Transverse colon (tissue), 4 donors: ENCODE results near the gene TMEM238. TPM values are rescaled to one million over a fixed set of nuclear protein-coding genes. Genes with fewer than 3 reads are reported as not detected.
A peak's percentile ranks its signal among the peaks of the same experiment; 100 is the strongest.

Experiments
- DNase-seq: peaks from one replicate; pipeline ENCODE4 v3.0.0-alpha.2; 2019
- H3K27ac ChIP-seq, 4 donors: fragments of 200-600 bp; sonication (generic); 2 replicates each; pipeline ENCODE4 v1.5.1; 2016 to 2018; ENCODE audit warnings: inconsistent platforms in 4 of 4
- H3K27me3 ChIP-seq: fragments of 200-600 bp; sonication (generic); 2 replicates; pipeline ENCODE4 v1.5.1; 2017; ENCODE audit warnings: inconsistent platforms
- H3K36me3 ChIP-seq, 4 donors: fragments of 200-600 bp; sonication (generic); 2 replicates each; pipeline ENCODE4 v1.5.1; 2017 to 2019; ENCODE audit warnings: inconsistent platforms in 4 of 4
- H3K4me1 ChIP-seq, 4 donors: fragments of 200-600 bp; sonication (generic); 2 replicates each; pipeline ENCODE4 v1.5.1; 2017 to 2020; ENCODE audit warnings: inconsistent platforms in 4 of 4
- H3K4me3 ChIP-seq, 4 donors: fragments of 200-600 bp; sonication (generic); 1 replicate in 1 of 4; 2 replicates in 3 of 4; pipeline versions ENCODE4 v1.5.1 to v1.6.1; 2017 to 2019; ENCODE audit warnings: inconsistent platforms in 4 of 4
- H3K9me3 ChIP-seq, 2 donors: fragments of 200-600 bp; sonication (generic); 2 replicates each; pipeline ENCODE4 v1.5.1; 2017 to 2019; ENCODE audit warnings: inconsistent platforms in 2 of 2
- EP300 ChIP-seq: sonication (generic); formaldehyde crosslinking; IDR thresholded peaks from one replicate; pipeline ENCODE4 v1.6.1; 2017; ENCODE audit warnings: antibody characterized with exemption, low read depth
- POLR2A ChIP-seq: fragments of 450-650 bp; IDR thresholded peaks from one replicate; pipeline ENCODE4 v1.6.1; 2016; ENCODE audit warnings: antibody characterized with exemption, mild to moderate bottlenecking, moderate library complexity
- POLR2AphosphoS5 ChIP-seq, 3 donors: sonication (generic); formaldehyde crosslinking; IDR thresholded peaks; one replicate each; pipeline ENCODE4 v1.6.1; 2016; ENCODE audit warnings: antibody characterized with exemption in 3 of 3
- WGBS, 2 donors: methylation state at CpG; one replicate each; pipeline ENCODE4 v1.1.5; 2018; ENCODE audit warnings: low coverage in 1 of 2; 5-methylcytosine and 5-hydroxymethylcytosine counted together
- in situ Hi-C, 4 donors: fragments of 200-750 bp; cut with MboI; loops; one replicate each; pipeline versions ENCODE4 v1.15.0 to v1.15.1; 2017; ENCODE audit warnings: low sequenced_read_pairs in 3 of 4, low pct_ligation_motif_present in 1 of 4, low pct_unique_long_range_greater_than_20kb in 1 of 4
- intact Hi-C: fragments of 100-400 bp; cut with DNase I; formaldehyde crosslinking; loops from one replicate; pipeline ENCODE4 v1.15.1; 2023; ENCODE audit warnings: low total_unique reads
- total RNA-seq, 4 donors: library from RNA; depleted of rRNA; stranded (reverse); fragments of >200 nt; gene quantifications; one replicate each; pipeline ENCODE4 v1.1.0, GENCODE V29; 2016
- TF ChIP-seq, protein P1 (sequence below), 5 experiments: fragments of 200-600 bp in 3 of 5; fragments of 450-650 bp in 2 of 5; sonication (generic) in 3 of 5; IDR thresholded peaks; 1 replicate in 2 of 5; 2 replicates in 3 of 5; pipeline ENCODE4 v1.5.1; 2016 to 2017; ENCODE audit warnings: antibody characterized with exemption in 5 of 5, inconsistent platforms in 3 of 5, mild to moderate bottlenecking in 2 of 5, moderate library complexity in 1 of 5

Gene TMEM238
- total RNA-seq, 4 donors from 2014 or later = 12.0 to 199 (median 42.5) TPM

DNA sequence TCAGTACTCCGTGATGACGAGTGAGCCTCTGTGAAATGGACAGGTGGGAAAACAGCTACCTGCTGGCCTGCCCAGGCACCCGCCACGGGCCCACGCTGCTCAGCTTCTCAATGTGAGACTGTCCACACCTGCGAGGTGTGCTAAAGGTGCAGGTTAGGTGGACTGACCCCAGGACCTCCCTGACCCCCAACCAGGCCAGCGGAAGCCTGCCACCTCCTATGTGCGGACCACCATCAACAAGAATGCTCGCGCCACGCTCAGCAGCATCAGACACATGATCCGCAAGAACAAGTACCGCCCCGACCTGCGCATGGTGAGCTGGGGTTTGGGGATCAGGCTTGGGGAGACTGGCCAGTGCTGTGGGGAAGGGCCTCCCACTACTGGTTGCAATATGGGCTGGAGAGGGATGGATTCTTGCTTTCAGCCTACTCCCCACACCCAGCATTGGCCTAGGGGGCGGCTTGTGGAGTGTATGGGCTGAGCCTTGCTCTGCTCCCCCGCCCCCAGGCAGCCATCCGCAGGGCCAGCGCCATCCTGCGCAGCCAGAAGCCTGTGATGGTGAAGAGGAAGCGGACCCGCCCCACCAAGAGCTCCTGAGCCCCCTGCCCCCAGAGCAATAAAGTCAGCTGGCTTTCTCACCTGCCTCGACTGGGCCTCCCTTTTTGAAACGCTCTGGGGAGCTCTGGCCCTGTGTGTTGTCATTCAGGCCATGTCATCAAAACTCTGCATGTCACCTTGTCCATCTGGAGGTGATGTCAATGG, 3.8 kb upstream of the TMEM238 start:
- in situ Hi-C loops (loop anchor here in 1 of 4 donors (25.0 kb wide), 1 partner anchor 101 kb away; the partner anchor contains the start of genes BRSK1 and HSPBP1), intact Hi-C loops (loop anchor here (10.0 kb wide), 1 partner anchor 267 kb away; the partner anchor contains the start of gene U2AF2)
- Histone ChIP-seq H3K4me3 (peak overlapping the region in 2 of 4 donors; percentile 74 to 93), H3K9me3 (no peaks in the 10 kb centered on the region), H3K27ac (peak overlapping the region in 1 of 4 donors; percentile 99), H3K4me1 (peaks cover 33 to 54% (median 41%) of the 10 kb centered on the region in 4 donors), H3K36me3 (peaks cover 0 to 6% (median 0%) of the 10 kb centered on the region in 4 donors), H3K27me3 (no peaks in the 10 kb centered on the region)
- TF ChIP-seq POLR2A = no peak
- no peak for TF ChIP-seq POLR2AphosphoS5 (IDR thresholded peaks at IDR 0.05)
- TF ChIP-seq, protein P1, sequence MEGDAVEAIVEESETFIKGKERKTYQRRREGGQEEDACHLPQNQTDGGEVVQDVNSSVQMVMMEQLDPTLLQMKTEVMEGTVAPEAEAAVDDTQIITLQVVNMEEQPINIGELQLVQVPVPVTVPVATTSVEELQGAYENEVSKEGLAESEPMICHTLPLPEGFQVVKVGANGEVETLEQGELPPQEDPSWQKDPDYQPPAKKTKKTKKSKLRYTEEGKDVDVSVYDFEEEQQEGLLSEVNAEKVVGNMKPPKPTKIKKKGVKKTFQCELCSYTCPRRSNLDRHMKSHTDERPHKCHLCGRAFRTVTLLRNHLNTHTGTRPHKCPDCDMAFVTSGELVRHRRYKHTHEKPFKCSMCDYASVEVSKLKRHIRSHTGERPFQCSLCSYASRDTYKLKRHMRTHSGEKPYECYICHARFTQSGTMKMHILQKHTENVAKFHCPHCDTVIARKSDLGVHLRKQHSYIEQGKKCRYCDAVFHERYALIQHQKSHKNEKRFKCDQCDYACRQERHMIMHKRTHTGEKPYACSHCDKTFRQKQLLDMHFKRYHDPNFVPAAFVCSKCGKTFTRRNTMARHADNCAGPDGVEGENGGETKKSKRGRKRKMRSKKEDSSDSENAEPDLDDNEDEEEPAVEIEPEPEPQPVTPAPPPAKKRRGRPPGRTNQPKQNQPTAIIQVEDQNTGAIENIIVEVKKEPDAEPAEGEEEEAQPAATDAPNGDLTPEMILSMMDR (IDR thresholded peaks at IDR 0.05) = no peak
- no peak for TF ChIP-seq EP300
- no peak for DNase-seq
- 81% methylated on average over 22 of the region's 24 CpGs; no CpG with 5 or more reads in 1 of the 2 donors for WGBS, 2 donors

DNA sequence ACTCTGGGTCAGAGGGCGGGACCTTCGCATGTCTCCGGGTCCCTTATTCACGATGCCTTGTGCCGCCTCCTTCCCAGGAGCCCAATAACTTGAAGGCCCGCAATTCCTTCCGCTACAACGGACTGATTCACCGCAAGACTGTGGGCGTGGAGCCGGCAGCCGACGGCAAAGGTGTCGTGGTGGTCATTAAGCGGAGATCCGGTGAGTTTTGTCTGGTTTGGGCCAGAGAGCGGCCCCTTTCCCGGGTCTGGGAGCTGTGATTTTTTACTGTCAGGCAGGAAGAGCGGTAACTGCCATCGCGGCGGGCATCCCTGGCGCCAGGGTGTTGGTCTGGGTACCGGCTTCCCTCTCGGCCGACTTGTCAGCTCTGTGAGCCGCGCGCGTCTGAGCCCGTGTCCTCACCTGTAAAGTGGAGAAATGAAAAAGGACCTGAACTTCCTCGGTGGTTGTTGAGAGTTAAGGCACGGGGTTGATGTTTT, 2.4 kb upstream of the TMEM238 start:
- peak overlapping the region; percentile 94 to 99 (median 96) for H3K27ac ChIP-seq
- WGBS, 2 donors = 2% methylated on average over 33 of the region's 33 CpGs; no CpG with 5 or more reads in 1 of the 2 donors
- no peak for DNase-seq
- peaks cover 33 to 59% (median 44%) of the 10 kb centered on the region in 4 donors for H3K4me1 ChIP-seq
- peaks cover 0 to 6% (median 0%) of the 10 kb centered on the region in 4 donors for H3K36me3 ChIP-seq
- in situ Hi-C loops (loop anchor here in 1 of 4 donors (25.0 kb wide), 1 partner anchor 99 kb away; the partner anchor contains the start of genes BRSK1 and HSPBP1), intact Hi-C loops (loop anchor here (10.0 kb wide), 1 partner anchor 268 kb away; the partner anchor contains the start of gene U2AF2)
- H3K9me3 ChIP-seq = no peaks in the 10 kb centered on the region
- no peaks in the 10 kb centered on the region for H3K27me3 ChIP-seq
- TF ChIP-seq EP300 = no peak
- H3K4me3 ChIP-seq = peak overlapping the region; percentile 74 to 93 (median 86)

DNA sequence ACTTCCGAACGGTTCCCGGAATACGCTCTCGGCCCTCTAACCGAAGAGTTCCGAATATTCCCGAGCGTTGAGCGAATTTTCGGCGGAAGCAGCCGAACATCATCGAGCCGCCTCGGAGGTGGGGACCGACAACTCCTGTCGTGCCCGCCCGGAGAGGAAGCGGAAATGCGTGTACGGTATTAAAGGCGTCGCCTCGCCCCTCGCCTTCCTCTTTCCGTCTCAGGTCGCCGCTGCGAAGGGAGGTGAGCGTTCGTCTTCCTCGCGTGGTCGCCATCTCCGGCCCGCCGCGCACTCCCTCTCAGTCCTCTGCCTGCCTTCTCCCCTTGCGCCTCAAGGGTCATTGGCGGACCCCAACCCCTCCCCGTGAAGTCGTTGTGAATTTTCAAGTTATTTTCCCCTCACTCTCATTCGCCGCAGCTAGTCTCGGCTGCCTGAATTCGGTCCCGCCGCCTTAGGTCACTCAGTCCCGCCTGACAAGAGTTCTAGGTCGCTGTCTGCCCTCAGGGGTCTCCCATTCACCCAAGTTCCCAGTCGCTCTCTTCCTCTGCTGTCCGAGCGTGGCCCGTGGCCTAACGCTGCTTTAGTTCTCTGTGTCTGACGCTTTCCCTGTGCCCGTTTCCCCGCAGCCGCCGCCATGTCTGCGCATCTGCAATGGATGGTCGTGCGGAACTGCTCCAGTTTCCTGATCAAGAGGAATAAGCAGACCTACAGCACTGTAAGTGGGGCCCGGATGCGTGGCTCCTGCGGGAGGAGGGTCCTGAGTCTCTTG, 1.8 kb upstream of the TMEM238 start, which contains the start of gene RPL28:
Gene RPL28 (plus strand): TSS at position 209 of the 769 bp plus-strand sequence. CDS start 426 bp downstream, at position 635.
- Histone ChIP-seq H3K27me3 (no peaks in the 10 kb centered on the region), H3K9me3 (no peaks in the 10 kb centered on the region), H3K4me1 (peaks cover 33 to 54% (median 44%) of the 10 kb centered on the region in 4 donors), H3K4me3 (peak within 1 kb of the TSS; percentile 74 to 93 (median 86)), H3K36me3 (peaks cover 0 to 6% (median 0%) of the 10 kb centered on the region in 4 donors), H3K27ac (peak within 1 kb of the TSS; percentile 94 to 99 (median 96))
- peak; percentile 99 for DNase-seq
- intact Hi-C loops = loop anchor here (10.0 kb wide), 1 partner anchor 269 kb away; the partner anchor contains the start of gene U2AF2
- TF ChIP-seq POLR2AphosphoS5 (IDR thresholded peaks at IDR 0.05) (peak; percentile 99 to 100 (median 100)), EP300 (no peak), POLR2A (peak; percentile 100)
- TF ChIP-seq, protein P1 (IDR thresholded peaks at IDR 0.05) = peak in 1 of 5 experiments; percentile 13
- in situ Hi-C loops = loop anchor here in 1 of 4 donors (25.0 kb wide), 1 partner anchor 99 kb away; the partner anchor contains the start of genes BRSK1 and HSPBP1
- WGBS, 2 donors = 1% methylated on average over 65 of the region's 68 CpGs; no CpG with 5 or more reads in 1 of the 2 donors
